B cell (primary cell): ENCODE data around the gene FRS3. TPM values are rescaled to one million over a fixed set of nuclear protein-coding genes. Genes with fewer than 3 reads are reported as not detected.

Experiments
- ATAC-seq: fragments of 200-7000 bp; cut with Tn5 transposase; one replicate; pipeline ENCODE4 v1.10.0; 2021; ENCODE audit warnings: low read depth, mild to moderate bottlenecking, moderate number of reproducible peaks, moderate library complexity
- CTCF ChIA-PET: fragments of 350-600 bp; sonication (Branson Sonifier 250); formaldehyde crosslinking; loops from one replicate; lab custom pipeline; 2021; ENCODE audit warnings: antibody characterized with exemption, inconsistent platforms; lab: Charles Lee
- POLR2A ChIA-PET: fragments of 350-600 bp; sonication (Branson Sonifier 250); formaldehyde crosslinking; loops from one replicate; lab custom pipeline; 2021; ENCODE audit warnings: antibody characterized with exemption; lab: Charles Lee
- DNase-seq: peaks from one replicate; pipeline ENCODE4 v3.0.0; 2013
- H2AFZ ChIP-seq: 2 replicates; pipeline ENCODE4 v1.6.1; 2012; ENCODE audit warnings: mild to moderate bottlenecking, low read depth, low read length; ENCODE audit not compliant: insufficient read depth, poor library complexity, severe bottlenecking
- H3K27ac ChIP-seq, 2 donors: 1 replicate in 1 of 2; 2 replicates in 1 of 2; pipeline ENCODE4 v1.5.1; 2012 to 2013; ENCODE audit warnings: low read length in 2 of 2, mild to moderate bottlenecking in 2 of 2, moderate library complexity in 1 of 2
- H3K27me3 ChIP-seq, 4 experiments: fragments of 200-600 bp in 1 of 4; sonication (generic) in 1 of 4; replicated peaks in 1 of 4; 1 replicate in 2 of 4; 2 replicates in 2 of 4; pipeline versions ENCODE4 v1.6.1 to v1.7.0; 2013 to 2016; ENCODE audit warnings: low read length in 3 of 4, mild to moderate bottlenecking in 2 of 4, mixed read lengths in 1 of 4, moderate library complexity in 1 of 4; ENCODE audit not compliant: insufficient read depth in 4 of 4, control insufficient read depth in 3 of 4; ENCODE audit errors: control extremely low read depth in 1 of 4
- H3K36me3 ChIP-seq, 2 experiments: replicated peaks in 1 of 2; 1 replicate in 1 of 2; 2 replicates in 1 of 2; pipeline versions ENCODE4 v1.6.1 to v1.7.1; 2013; ENCODE audit warnings: low read length in 1 of 2; ENCODE audit not compliant: insufficient read depth in 2 of 2, control insufficient read depth in 1 of 2; ENCODE audit errors: control extremely low read depth in 1 of 2, extremely low read depth in 1 of 2
- H3K4me1 ChIP-seq, 2 donors: fragments of 200-600 bp in 1 of 2; sonication (generic) in 1 of 2; 1 replicate in 1 of 2; 2 replicates in 1 of 2; pipeline versions ENCODE4 v1.5.1 to v1.6.1; 2013 to 2017; ENCODE audit warnings: low read length in 2 of 2; ENCODE audit not compliant: control insufficient read depth in 2 of 2, insufficient read depth in 2 of 2
- H3K4me2 ChIP-seq: replicated peaks from 2 replicates; pipeline ENCODE3; 2012; ENCODE audit warnings: mild to moderate bottlenecking, low read depth, low read length; ENCODE audit not compliant: poor library complexity, severe bottlenecking
- H3K4me3 ChIP-seq, 5 experiments: fragments of 200-600 bp in 1 of 5; sonication (generic) in 1 of 5; 1 replicate in 3 of 5; 2 replicates in 2 of 5; pipeline versions ENCODE4 v1.5.1 to v1.7.0; 2011 to 2016; ENCODE audit warnings: low read length in 4 of 5, mild to moderate bottlenecking in 4 of 5, low read depth in 2 of 5, control low read depth in 1 of 5, moderate library complexity in 1 of 5; ENCODE audit not compliant: insufficient read depth in 1 of 5; ENCODE audit errors: control extremely low read depth in 1 of 5, extremely low read depth in 1 of 5
- H3K79me2 ChIP-seq: fragments of 200-600 bp; sonication (generic); one replicate; pipeline ENCODE4 v1.6.0; 2016; ENCODE audit warnings: low read length; ENCODE audit not compliant: control insufficient read depth, insufficient read depth
- H3K9ac ChIP-seq: fragments of 200-600 bp; sonication (generic); 2 replicates; pipeline ENCODE4 v1.6.1; 2017; ENCODE audit warnings: mild to moderate bottlenecking, low read length, moderate library complexity
- H3K9me3 ChIP-seq, 3 donors: one replicate each; pipeline versions ENCODE4 v1.6.1 to v1.7.1; 2013; ENCODE audit warnings: low read length in 2 of 3; ENCODE audit not compliant: control insufficient read depth in 2 of 3, insufficient read depth in 1 of 3; ENCODE audit errors: control extremely low read depth in 1 of 3
- H4K20me1 ChIP-seq: 2 replicates; pipeline ENCODE4 v1.6.0; 2012; ENCODE audit warnings: mild to moderate bottlenecking, low read length; ENCODE audit not compliant: insufficient read depth, control insufficient read depth, poor library complexity, severe bottlenecking
- H3K27ac Mint-ChIP-seq: one replicate; pipeline ENCODE4 v1.8.0; 2021; ENCODE audit warnings: mixed read lengths
- H3K27me3 Mint-ChIP-seq: one replicate; pipeline ENCODE4 v1.8.0; 2021; ENCODE audit warnings: mixed read lengths
- H3K4me1 Mint-ChIP-seq: one replicate; pipeline ENCODE4 v1.8.0; 2021; ENCODE audit warnings: mixed read lengths
- H3K4me3 Mint-ChIP-seq: one replicate; pipeline ENCODE4 v1.8.0; 2021; ENCODE audit warnings: mixed read lengths
- H3K9me3 Mint-ChIP-seq: one replicate; pipeline ENCODE4 v1.8.0; 2022; ENCODE audit warnings: mixed read lengths; ENCODE audit not compliant: insufficient read depth
- CTCF ChIP-seq: fragments of 200-600 bp; IDR thresholded peaks from one replicate; pipeline ENCODE4 v1.8.0; 2022; ENCODE audit warnings: antibody characterized with exemption, mild to moderate bottlenecking
- EZH2 ChIP-seq: IDR thresholded peaks from 2 replicates; pipeline ENCODE4 v1.6.1; 2012; ENCODE audit warnings: borderline replicate concordance, low read depth, mild to moderate bottlenecking, moderate library complexity, low read length; ENCODE audit not compliant: insufficient read depth, poor library complexity, severe bottlenecking
- WGBS: methylation state at CpG from one replicate; pipeline ENCODE4 v1.1.5; 2013; ENCODE audit warnings: missing lambda C conversion rate; ENCODE audit not compliant: insufficient coverage; 5-methylcytosine and 5-hydroxymethylcytosine counted together
- intact Hi-C: fragments of 100-400 bp; cut with micrococcal nuclease; formaldehyde crosslinking; loops from one replicate; pipeline ENCODE4 v1.10.0; 2022
- polyA plus RNA-seq: library from polyadenylated mRNA; depleted of rRNA; stranded (reverse); fragments of >200 nt; gene quantifications from 2 replicates; pipeline ENCODE4 v1.2.3, GENCODE V29; 2012
- total RNA-seq, 2 donors: library from RNA; stranded (reverse); fragments of 120-200 nt in 1 of 2; gene quantifications; 1 replicate in 1 of 2; 2 replicates in 1 of 2; pipeline versions ENCODE4 v1.2.3 to v1.2.4, GENCODE V29; 2013 to 2022

The FRS3 gene
- total and polyA plus RNA-seq, 2 donors (not counting 1 experiment from before 2014, with no cell fraction given), result 9.8 to 12.0 TPM

- Mint-ChIP-seq H3K4me3 (no peak overlapping the region), H3K4me1 (no peaks in the 10 kb centered on the region), H3K27me3 (no peaks in the 10 kb centered on the region), H3K9me3 (no peaks in the 10 kb centered on the region), H3K27ac (no peak overlapping the region)
- ChIA-PET CTCF (no interaction called here), POLR2A (no interaction called here)
- intact Hi-C loops, result no loop called here
- no peaks in the 10 kb centered on the region for H4K20me1 ChIP-seq
- no peaks in the 10 kb centered on the region for H3K27me3 ChIP-seq
- H3K9me3 ChIP-seq, result no peaks in the 10 kb centered on the region
- no peak overlapping the region for H3K4me3 ChIP-seq
- ATAC-seq (no peak), DNase-seq (no peak)
- no peak overlapping the region for H3K4me2 ChIP-seq
- peaks cover under 1 to 36% of the 10 kb centered on the region in 2 experiments for H3K36me3 ChIP-seq
- no peaks in the 10 kb centered on the region for H3K79me2 ChIP-seq
- no peak overlapping the region for H2AFZ ChIP-seq
- no peaks in the 10 kb centered on the region for H3K4me1 ChIP-seq
- TF ChIP-seq CTCF (no peak), EZH2 (no peak)
- H3K9ac ChIP-seq, result no peak overlapping the region
- no peak overlapping the region for H3K27ac ChIP-seq
- WGBS, result 93% methylated on average over 23 of the region's 30 CpGs
Measured at GRCh38 chr6:41770381-41771057, 9.2 kb downstream of the FRS3 start.

- no peaks in the 10 kb centered on the region for H3K27me3 Mint-ChIP-seq
- H3K4me2 ChIP-seq, result no peak overlapping the region
- H4K20me1 ChIP-seq, result no peaks in the 10 kb centered on the region
Measured at GRCh38 chr6:41769376-41769775, 10.3 kb downstream of the FRS3 start.

More at GRCh38 chr6:41769376-41769775, 10.3 kb downstream of the FRS3 start:
- H3K27ac Mint-ChIP-seq, result no peak overlapping the region
- 93% methylated on average over 4 of the region's 8 CpGs for WGBS
- intact Hi-C loops, result no loop called here
- no peak overlapping the region for H3K4me3 ChIP-seq
- no peaks in the 10 kb centered on the region for H3K4me1 Mint-ChIP-seq
- H3K79me2 ChIP-seq, result no peaks in the 10 kb centered on the region
- H3K9me3 ChIP-seq, result no peaks in the 10 kb centered on the region
- TF ChIP-seq EZH2 (no peak), CTCF (no peak)
- H3K36me3 ChIP-seq, result peaks cover 0 to 24% of the 10 kb centered on the region in 2 experiments
- ATAC-seq, result no peak
- H3K4me3 Mint-ChIP-seq, result no peak overlapping the region
- H3K4me1 ChIP-seq, result no peaks in the 10 kb centered on the region
- POLR2A ChIA-PET, result interaction anchor here (1.0 kb wide), 1 partner anchor 784 kb away, joined by 4 read pairs; no protein-coding TSS in a partner anchor
- H3K9me3 Mint-ChIP-seq, result no peaks in the 10 kb centered on the region
- no peak overlapping the region for H3K9ac ChIP-seq
- CTCF ChIA-PET, result no interaction called here
- no peak overlapping the region for H3K27ac ChIP-seq
- DNase-seq, result no peak
- no peaks in the 10 kb centered on the region for H3K27me3 ChIP-seq
- H2AFZ ChIP-seq, result no peak overlapping the region
